H1 (cell line): ENCODE results near the gene SMYD1. TPM values are rescaled to one million over a fixed set of nuclear protein-coding genes. Genes with fewer than 3 reads are reported as not detected.

Experiments
- CTCF ChIA-PET: fragments of 300-600 bp; sonication (Branson Sonifier 250); formaldehyde crosslinking; loops from one replicate; lab custom pipeline; 2021; ENCODE audit not compliant: partially characterized antibody; lab: Charles Lee
- POLR2A ChIA-PET: fragments of 300-600 bp; sonication (Branson Sonifier 250); formaldehyde crosslinking; loops from one replicate; lab custom pipeline; 2021; ENCODE audit warnings: inconsistent platforms; ENCODE audit not compliant: partially characterized antibody; lab: Charles Lee
- DNase-seq, 2 experiments: peaks; one replicate each; pipeline versions ENCODE4 v3.0.0 to v3.0.0-alpha.2; 2010 to 2022; ENCODE audit warnings: low spot score in 2 of 2, low read depth in 1 of 2, mixed read lengths in 1 of 2
- FAIRE-seq: peaks from 2 replicates; lab custom pipeline; 2011; peaks lifted over from hg19 to GRCh38; lab: Jason Lieb, UNC
- H2AFZ ChIP-seq: 2 replicates; pipeline ENCODE4 v1.8.1; 2012; ENCODE audit warnings: low read length, inconsistent platforms
- H2AK5ac ChIP-seq: 2 replicates; pipeline ENCODE4 v1.6.1; 2013; ENCODE audit warnings: low read depth, low read length
- H2BK120ac ChIP-seq: replicated peaks from 2 replicates; pipeline ENCODE3; 2013; ENCODE audit warnings: low read depth, low read length, inconsistent platforms
- H2BK12ac ChIP-seq: 2 replicates; pipeline ENCODE4 v1.6.1; 2013; ENCODE audit warnings: low read depth, low read length
- H2BK15ac ChIP-seq: 2 replicates; pipeline ENCODE4 v1.6.1; 2013; ENCODE audit warnings: low read length
- H2BK20ac ChIP-seq: 2 replicates; pipeline ENCODE4 v1.6.1; 2013; ENCODE audit warnings: low read length
- H2BK5ac ChIP-seq: 2 replicates; pipeline ENCODE4 v1.6.1; 2013; ENCODE audit warnings: low read depth, low read length
- H3K14ac ChIP-seq: 2 replicates; pipeline ENCODE4 v1.6.1; 2013; ENCODE audit warnings: inconsistent platforms; ENCODE audit not compliant: insufficient read length
- H3K18ac ChIP-seq: 2 replicates; pipeline ENCODE4 v1.6.1; 2013; ENCODE audit warnings: low read length; ENCODE audit errors: extremely low read depth
- H3K23ac ChIP-seq: 2 replicates; pipeline ENCODE4 v1.6.1; 2013; ENCODE audit warnings: inconsistent platforms; ENCODE audit not compliant: insufficient read length
- H3K23me2 ChIP-seq: 2 replicates; pipeline ENCODE4 v1.6.1; 2013; ENCODE audit warnings: low read depth, low read length
- H3K27ac ChIP-seq: 2 replicates; pipeline ENCODE4 v1.6.1; 2011; ENCODE audit warnings: low read depth, low read length, inconsistent platforms
- H3K27me3 ChIP-seq, 4 experiments: replicated peaks in 1 of 4; 1 replicate in 1 of 4; 2 replicates in 3 of 4; pipeline versions ENCODE4 v1.6.1 to v1.8.1; 2011 to 2013; ENCODE audit warnings: low read length in 3 of 4, mild to moderate bottlenecking in 3 of 4, inconsistent platforms in 2 of 4, mixed read lengths in 2 of 4, moderate library complexity in 1 of 4; ENCODE audit not compliant: control insufficient read depth in 3 of 4, insufficient read depth in 3 of 4; ENCODE audit errors: extremely low read depth in 1 of 4
- H3K36me3 ChIP-seq, 4 experiments: 2 replicates each; pipeline versions ENCODE4 v1.6.1 to v1.8.1; 2011 to 2013; ENCODE audit warnings: mild to moderate bottlenecking in 4 of 4, low read length in 3 of 4, moderate library complexity in 2 of 4, control low read depth in 1 of 4, inconsistent platforms in 1 of 4; ENCODE audit not compliant: insufficient read depth in 4 of 4, control insufficient read depth in 2 of 4
- H3K4ac ChIP-seq: replicated peaks from 2 replicates; pipeline ENCODE3; 2013; ENCODE audit warnings: low read length, low read depth, mixed read lengths, inconsistent platforms; ENCODE audit not compliant: insufficient read length
- H3K4me1 ChIP-seq, 4 experiments: replicated peaks in 1 of 4; 1 replicate in 1 of 4; 2 replicates in 3 of 4; pipeline versions ENCODE4 v1.6.1 to v1.8.1; 2011 to 2013; ENCODE audit warnings: low read length in 3 of 4, inconsistent platforms in 2 of 4, mixed read lengths in 1 of 4; ENCODE audit not compliant: insufficient read depth in 4 of 4, control insufficient read depth in 3 of 4
- H3K4me2 ChIP-seq, 2 experiments: 2 replicates each; pipeline versions ENCODE4 v1.6.1 to v1.8.1; 2011 to 2013; ENCODE audit warnings: low read depth in 2 of 2, low read length in 2 of 2, control low read depth in 1 of 2, inconsistent platforms in 1 of 2, mild to moderate bottlenecking in 1 of 2; ENCODE audit not compliant: insufficient read depth in 1 of 2
- H3K4me3 ChIP-seq, 4 experiments: fragments of 200-600, 300-600 bp in 1 of 4; sonication (generic), shearing (Covaris generic), sonication (Bioruptor Twin) in 1 of 4; 2 replicates each; pipeline versions ENCODE4 v1.5.1 to v1.8.1; 2011 to 2016; ENCODE audit warnings: low read length in 4 of 4, low read depth in 3 of 4, control low read depth in 2 of 4, inconsistent platforms in 2 of 4, mild to moderate bottlenecking in 2 of 4, mixed read lengths in 1 of 4, moderate library complexity in 1 of 4; ENCODE audit not compliant: insufficient read depth in 2 of 4; ENCODE audit errors: extremely low read depth in 1 of 4
- H3K56ac ChIP-seq: replicated peaks from 2 replicates; pipeline ENCODE3; 2013; ENCODE audit warnings: low read depth, mild to moderate bottlenecking, mixed read lengths, low read length, inconsistent platforms; ENCODE audit not compliant: insufficient read length
- H3K79me1 ChIP-seq: 2 replicates; pipeline ENCODE4 v1.6.1; 2013; ENCODE audit warnings: low read depth, low read length, control low read depth
- H3K79me2 ChIP-seq, 2 experiments: 2 replicates each; pipeline versions ENCODE4 v1.6.1 to v1.8.1; 2012 to 2013; ENCODE audit warnings: low read length in 2 of 2, mild to moderate bottlenecking in 2 of 2, inconsistent platforms in 1 of 2; ENCODE audit not compliant: insufficient read depth in 2 of 2, control insufficient read depth in 1 of 2
- H3K9ac ChIP-seq, 4 experiments: replicated peaks in 1 of 4; 1 replicate in 1 of 4; 2 replicates in 3 of 4; pipeline versions ENCODE4 v1.6.1 to v1.8.1; 2011 to 2013; ENCODE audit warnings: low read depth in 3 of 4, low read length in 3 of 4, control low read depth in 2 of 4, mild to moderate bottlenecking in 2 of 4, moderate library complexity in 2 of 4, inconsistent platforms in 1 of 4; ENCODE audit errors: extremely low read depth in 1 of 4
- H3K9me3 ChIP-seq, 2 experiments: 2 replicates each; pipeline versions ENCODE4 v1.6.1 to v1.8.1; 2012 to 2013; ENCODE audit warnings: mild to moderate bottlenecking in 2 of 2, moderate library complexity in 2 of 2, control low read depth in 1 of 2, inconsistent platforms in 1 of 2, low read depth in 1 of 2, low read length in 1 of 2, mixed read lengths in 1 of 2; ENCODE audit not compliant: insufficient read depth in 2 of 2
- H4K20me1 ChIP-seq, 2 experiments: replicated peaks in 1 of 2; 2 replicates each; pipeline versions ENCODE3 to v1.8.1; 2011 to 2013; ENCODE audit warnings: inconsistent platforms in 2 of 2, low read length in 2 of 2, mild to moderate bottlenecking in 1 of 2; ENCODE audit not compliant: insufficient read depth in 2 of 2, control insufficient read depth in 1 of 2
- H4K5ac ChIP-seq: 2 replicates; pipeline ENCODE4 v1.6.1; 2013; ENCODE audit warnings: low read length, low read depth, mixed read lengths, inconsistent platforms; ENCODE audit not compliant: insufficient read length
- H4K8ac ChIP-seq: 2 replicates; pipeline ENCODE4 v1.8.0; 2013; ENCODE audit warnings: mild to moderate bottlenecking, moderate library complexity, low read length, inconsistent platforms; ENCODE audit not compliant: insufficient read depth; ENCODE audit errors: extremely low read depth
- H4K91ac ChIP-seq: replicated peaks from 2 replicates; pipeline ENCODE3; 2013; ENCODE audit warnings: low read length, mixed read lengths, inconsistent platforms; ENCODE audit not compliant: insufficient read length
- ASH2L ChIP-seq: fragments of 200-600, 300-600 bp; sonication (generic); IDR thresholded peaks from one replicate; pipeline ENCODE4 v1.7.1; 2017; ENCODE audit warnings: low read length
- BCL11A ChIP-seq, 2 experiments: IDR thresholded peaks; one replicate each; pipeline ENCODE4 v1.6.1; 2011; ENCODE audit warnings: low read depth in 2 of 2, low read length in 2 of 2, mild to moderate bottlenecking in 2 of 2
- EGR1 ChIP-seq: IDR thresholded peaks from 2 replicates; pipeline ENCODE4 v1.6.1; 2011; ENCODE audit warnings: low read depth, low read length, borderline replicate concordance
- MAFK ChIP-seq: IDR thresholded peaks from 2 replicates; pipeline ENCODE4 v1.6.1; 2012; ENCODE audit warnings: low read depth, mild to moderate bottlenecking, improper control_type of control experiment, low read length
- POU5F1 ChIP-seq: IDR thresholded peaks from 2 replicates; pipeline ENCODE4 v1.6.1; 2011; ENCODE audit warnings: low read depth, mild to moderate bottlenecking, low read length, moderate library complexity
- RAD21 ChIP-seq, 2 experiments: IDR thresholded peaks in 1 of 2; conservative IDR thresholded peaks in 1 of 2; 2 replicates each; pipeline ENCODE4 v1.6.1; 2011; ENCODE audit warnings: low read depth in 2 of 2, low read length in 2 of 2, improper control_type of control experiment in 1 of 2, inconsistent platforms in 1 of 2, mild to moderate bottlenecking in 1 of 2, moderate library complexity in 1 of 2
- SP2 ChIP-seq: IDR thresholded peaks from 2 replicates; pipeline ENCODE4 v1.6.1; 2012; ENCODE audit warnings: mild to moderate bottlenecking, low read length, inconsistent platforms
- WGBS, 2 experiments: shearing (Covaris generic) in 1 of 2; methylation state at CpG; one replicate each; pipeline versions ENCODE4 v1.1.6 to v1.1.7; 2013 to 2015; ENCODE audit warnings: low lambda C conversion rate in 2 of 2, mixed read lengths in 2 of 2, inconsistent platforms in 1 of 2, low coverage in 1 of 2, missing lambda C conversion rate in 1 of 2; ENCODE audit not compliant: insufficient replicate concordance in 2 of 2, insufficient coverage in 1 of 2, insufficient read length in 1 of 2; ENCODE audit errors: extremely low coverage in 1 of 2, missing lambda C conversion rate in 1 of 2; 5-methylcytosine and 5-hydroxymethylcytosine counted together
- polyA plus RNA-seq, 7 experiments: library from polyadenylated mRNA; depleted of rRNA in 3 of 7; stranded (reverse) in 5 of 7; unstranded in 2 of 7; fragments of >200 nt in 5 of 7; fragments of 200-250 nt in 2 of 7; gene quantifications; 1 replicate in 5 of 7; 2 replicates in 1 of 7; 4 replicates in 1 of 7; pipeline versions ENCODE4 v1.2.1 to v1.2.3, GENCODE V29; 2011 to 2013; ENCODE audit warnings: missing spikeins in 2 of 7, mixed read lengths in 2 of 7
- total RNA-seq: library from RNA; stranded (reverse); fragmentation: NEBNext Ultra II Directional; extraction: Animal tissue kit (Norgen Biotek cat#: 25700); gene quantifications from 2 replicates; pipeline ENCODE4 v1.2.1, GENCODE V29; 2021
- TF ChIP-seq, protein P1 (sequence below), 3 experiments: IDR thresholded peaks; 1 replicate in 2 of 3; 2 replicates in 1 of 3; pipeline versions ENCODE4 v1.5.1 to v1.6.1; 2011; ENCODE audit warnings: low read length in 3 of 3, mild to moderate bottlenecking in 3 of 3, inconsistent platforms in 2 of 3, low read depth in 1 of 3, moderate library complexity in 1 of 3; ENCODE audit not compliant: insufficient read depth in 1 of 3; ENCODE audit errors: control extremely low read depth in 1 of 3

Gene SMYD1
- total and polyA plus RNA-seq, 2 of the 8 experiments (the other 6 are each of a cell fraction or from before 2014, with no cell fraction given), result 0.06 TPM; not detected in 1

DNA sequence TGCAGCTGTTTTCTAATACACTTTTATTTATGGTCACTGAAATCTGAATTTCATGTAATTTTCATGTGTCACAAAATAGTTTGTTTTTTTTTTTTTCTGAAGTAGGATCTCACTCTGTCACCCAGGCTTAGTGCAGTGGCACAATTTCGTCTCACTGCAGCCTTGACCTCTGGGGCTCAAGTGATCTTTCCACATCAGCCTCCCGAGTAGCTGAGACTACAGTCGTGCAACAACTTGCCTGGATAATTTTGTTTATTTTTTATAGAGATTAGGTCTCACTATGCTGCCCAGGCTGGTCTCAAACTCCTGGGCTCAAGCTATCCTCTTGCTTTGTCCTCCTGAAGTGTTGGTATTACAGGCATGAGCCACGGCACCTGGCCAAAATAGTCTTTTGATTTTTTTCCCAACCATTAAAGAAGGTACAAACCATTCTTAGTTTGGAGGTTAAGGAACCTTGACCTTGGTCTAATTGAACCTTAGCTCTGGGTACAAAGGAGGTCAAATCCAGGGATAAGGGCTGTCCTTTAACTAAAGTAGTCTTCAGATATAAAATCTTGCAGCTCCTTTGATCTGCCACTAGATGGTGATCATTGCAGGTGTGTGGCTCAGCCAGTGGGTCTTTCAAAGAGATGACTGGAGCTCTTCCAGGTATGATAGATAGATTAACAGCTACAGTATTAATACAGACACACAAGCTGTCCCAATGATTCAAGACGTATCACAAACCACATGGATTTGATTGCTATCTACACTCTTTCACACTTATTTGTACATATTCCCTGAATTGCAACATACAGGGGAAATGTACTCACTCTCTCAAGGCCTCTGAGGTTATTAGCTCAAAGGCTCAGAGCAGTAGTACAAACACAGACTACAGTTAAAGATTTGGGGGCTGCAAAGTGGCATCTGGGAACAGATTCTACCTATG, 7.4 kb upstream of the SMYD1 start:
- Histone ChIP-seq H3K23ac (no peak overlapping the region), H3K4me2 (no peak overlapping the region), H3K23me2 (no peaks in the 10 kb centered on the region), H2AK5ac (no peak overlapping the region), H3K27me3 (no peaks in the 10 kb centered on the region), H3K9ac (no peak overlapping the region), H2BK12ac (no peak overlapping the region), H4K20me1 (no peaks in the 10 kb centered on the region), H2BK120ac (no peak overlapping the region), H4K91ac (no peak overlapping the region), H3K18ac (no peak overlapping the region), H3K4me3 (no peak overlapping the region), H3K4ac (no peak overlapping the region), H3K4me1 (peaks cover 0 to 8% (median 0%) of the 10 kb centered on the region in 4 experiments; a peak in 2 of 7 replicates), H2BK20ac (no peak overlapping the region), H2AFZ (no peak overlapping the region; the same call in 1 of the 2 replicates), H4K5ac (no peak overlapping the region), H3K79me2 (peaks cover 0 to under 1% of the 10 kb centered on the region in 2 experiments; a peak in 1 of 4 replicates), H3K79me1 (no peaks in the 10 kb centered on the region), H3K14ac (no peak overlapping the region), H2BK15ac (no peak overlapping the region), H3K9me3 (no peaks in the 10 kb centered on the region), H2BK5ac (no peak overlapping the region), H4K8ac (no peak overlapping the region), H3K36me3 (no peaks in the 10 kb centered on the region), H3K56ac (no peak overlapping the region), H3K27ac (no peak overlapping the region)
- CTCF ChIA-PET, result interaction anchor here (0.5 to 5.4 kb wide), 53 partner anchors 9 to 494 kb away, joined by 3 to 134 read pairs (median 9); partner anchors contain the start of genes FABP1 and THNSL2
- FAIRE-seq (peak; percentile 24), DNase-seq (no peak)
- 59% methylated on average over 5 of the region's 5 CpGs; no CpG with 5 or more reads in 1 of the 2 experiments for WGBS, 2 experiments
- POLR2A ChIA-PET, result interaction anchor here (0.9 to 2.1 kb wide), 8 partner anchors 10 to 125 kb away, joined by 3 to 14 read pairs (median 4); partner anchors contain the start of genes RNU2-63P and THNSL2
- TF ChIP-seq ASH2L, result no peak
- TF ChIP-seq SP2, result no peak
- no peak for TF ChIP-seq EGR1
- TF ChIP-seq MAFK, result no peak
- TF ChIP-seq, protein P1, sequence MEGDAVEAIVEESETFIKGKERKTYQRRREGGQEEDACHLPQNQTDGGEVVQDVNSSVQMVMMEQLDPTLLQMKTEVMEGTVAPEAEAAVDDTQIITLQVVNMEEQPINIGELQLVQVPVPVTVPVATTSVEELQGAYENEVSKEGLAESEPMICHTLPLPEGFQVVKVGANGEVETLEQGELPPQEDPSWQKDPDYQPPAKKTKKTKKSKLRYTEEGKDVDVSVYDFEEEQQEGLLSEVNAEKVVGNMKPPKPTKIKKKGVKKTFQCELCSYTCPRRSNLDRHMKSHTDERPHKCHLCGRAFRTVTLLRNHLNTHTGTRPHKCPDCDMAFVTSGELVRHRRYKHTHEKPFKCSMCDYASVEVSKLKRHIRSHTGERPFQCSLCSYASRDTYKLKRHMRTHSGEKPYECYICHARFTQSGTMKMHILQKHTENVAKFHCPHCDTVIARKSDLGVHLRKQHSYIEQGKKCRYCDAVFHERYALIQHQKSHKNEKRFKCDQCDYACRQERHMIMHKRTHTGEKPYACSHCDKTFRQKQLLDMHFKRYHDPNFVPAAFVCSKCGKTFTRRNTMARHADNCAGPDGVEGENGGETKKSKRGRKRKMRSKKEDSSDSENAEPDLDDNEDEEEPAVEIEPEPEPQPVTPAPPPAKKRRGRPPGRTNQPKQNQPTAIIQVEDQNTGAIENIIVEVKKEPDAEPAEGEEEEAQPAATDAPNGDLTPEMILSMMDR (IDR thresholded peaks at IDR 0.05; ENCODE audit: control extremely low read depth in 1 of 3, insufficient read depth in 1 of 3, low read depth in 1 of 3, low read length in 3 of 3), result peak in 2 of 3 experiments; percentile 78 to 82; a peak in 3 of 4 replicates
- TF ChIP-seq POU5F1, result no peak
- TF ChIP-seq BCL11A (IDR thresholded peaks at IDR 0.05; ENCODE audit: low read depth in 2 of 2, low read length in 2 of 2), result no peak
- TF ChIP-seq RAD21 (IDR thresholded peaks at IDR 0.05 in 1 of 2, conservative IDR thresholded peaks at IDR 0.05 in 1 of 2; ENCODE audit: low read depth in 2 of 2, low read length in 2 of 2), result peak; percentile 89 to 93
